Measurements from ENCODE around the gene GH2.

DNA sequence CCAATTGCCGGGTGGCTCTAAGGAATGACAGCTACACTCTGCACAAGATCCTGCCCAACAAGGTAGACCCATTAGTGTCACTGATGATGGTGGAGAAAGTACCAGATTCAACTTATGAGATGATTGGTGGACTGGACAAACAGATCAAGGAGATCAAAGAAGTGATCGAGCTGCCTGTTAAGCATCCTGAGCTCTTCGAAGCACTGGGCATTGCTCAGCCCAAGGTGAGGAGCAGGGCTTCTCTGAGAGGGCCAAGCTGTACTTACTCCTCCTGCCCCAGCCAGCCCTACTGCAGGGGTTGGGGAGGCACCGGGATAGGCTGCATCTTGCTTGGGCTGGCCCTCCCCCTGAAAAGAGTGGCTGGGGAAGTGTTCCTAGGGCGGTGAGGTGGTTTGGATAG, 51.5 kb downstream of the GH2 start:
- TF ChIP-seq, protein P1, sequence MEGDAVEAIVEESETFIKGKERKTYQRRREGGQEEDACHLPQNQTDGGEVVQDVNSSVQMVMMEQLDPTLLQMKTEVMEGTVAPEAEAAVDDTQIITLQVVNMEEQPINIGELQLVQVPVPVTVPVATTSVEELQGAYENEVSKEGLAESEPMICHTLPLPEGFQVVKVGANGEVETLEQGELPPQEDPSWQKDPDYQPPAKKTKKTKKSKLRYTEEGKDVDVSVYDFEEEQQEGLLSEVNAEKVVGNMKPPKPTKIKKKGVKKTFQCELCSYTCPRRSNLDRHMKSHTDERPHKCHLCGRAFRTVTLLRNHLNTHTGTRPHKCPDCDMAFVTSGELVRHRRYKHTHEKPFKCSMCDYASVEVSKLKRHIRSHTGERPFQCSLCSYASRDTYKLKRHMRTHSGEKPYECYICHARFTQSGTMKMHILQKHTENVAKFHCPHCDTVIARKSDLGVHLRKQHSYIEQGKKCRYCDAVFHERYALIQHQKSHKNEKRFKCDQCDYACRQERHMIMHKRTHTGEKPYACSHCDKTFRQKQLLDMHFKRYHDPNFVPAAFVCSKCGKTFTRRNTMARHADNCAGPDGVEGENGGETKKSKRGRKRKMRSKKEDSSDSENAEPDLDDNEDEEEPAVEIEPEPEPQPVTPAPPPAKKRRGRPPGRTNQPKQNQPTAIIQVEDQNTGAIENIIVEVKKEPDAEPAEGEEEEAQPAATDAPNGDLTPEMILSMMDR (IDR thresholded peaks at IDR 0.05; ENCODE audit: low read depth, low read length, missing input control) = no peak
- TF ChIP-seq EGR1 (IDR thresholded peaks at IDR 0.05; ENCODE audit: low read depth in 2 of 2) (no peak), RAD21 (IDR thresholded peaks at IDR 0.05) (no peak), GABPA (IDR thresholded peaks at IDR 0.05 in 1 of 2, conservative IDR thresholded peaks at IDR 0.05 in 1 of 2) (no peak), TAF1 (conservative IDR thresholded peaks at IDR 0.05) (no peak), YY1 (IDR thresholded peaks at IDR 0.05) (no peak), HNF4G (IDR thresholded peaks at IDR 0.05) (no peak)
- TF ChIP-seq, protein P2, sequence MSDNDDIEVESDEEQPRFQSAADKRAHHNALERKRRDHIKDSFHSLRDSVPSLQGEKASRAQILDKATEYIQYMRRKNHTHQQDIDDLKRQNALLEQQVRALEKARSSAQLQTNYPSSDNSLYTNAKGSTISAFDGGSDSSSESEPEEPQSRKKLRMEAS (IDR thresholded peaks at IDR 0.05) = no peak
- TF ChIP-seq, protein P3, sequence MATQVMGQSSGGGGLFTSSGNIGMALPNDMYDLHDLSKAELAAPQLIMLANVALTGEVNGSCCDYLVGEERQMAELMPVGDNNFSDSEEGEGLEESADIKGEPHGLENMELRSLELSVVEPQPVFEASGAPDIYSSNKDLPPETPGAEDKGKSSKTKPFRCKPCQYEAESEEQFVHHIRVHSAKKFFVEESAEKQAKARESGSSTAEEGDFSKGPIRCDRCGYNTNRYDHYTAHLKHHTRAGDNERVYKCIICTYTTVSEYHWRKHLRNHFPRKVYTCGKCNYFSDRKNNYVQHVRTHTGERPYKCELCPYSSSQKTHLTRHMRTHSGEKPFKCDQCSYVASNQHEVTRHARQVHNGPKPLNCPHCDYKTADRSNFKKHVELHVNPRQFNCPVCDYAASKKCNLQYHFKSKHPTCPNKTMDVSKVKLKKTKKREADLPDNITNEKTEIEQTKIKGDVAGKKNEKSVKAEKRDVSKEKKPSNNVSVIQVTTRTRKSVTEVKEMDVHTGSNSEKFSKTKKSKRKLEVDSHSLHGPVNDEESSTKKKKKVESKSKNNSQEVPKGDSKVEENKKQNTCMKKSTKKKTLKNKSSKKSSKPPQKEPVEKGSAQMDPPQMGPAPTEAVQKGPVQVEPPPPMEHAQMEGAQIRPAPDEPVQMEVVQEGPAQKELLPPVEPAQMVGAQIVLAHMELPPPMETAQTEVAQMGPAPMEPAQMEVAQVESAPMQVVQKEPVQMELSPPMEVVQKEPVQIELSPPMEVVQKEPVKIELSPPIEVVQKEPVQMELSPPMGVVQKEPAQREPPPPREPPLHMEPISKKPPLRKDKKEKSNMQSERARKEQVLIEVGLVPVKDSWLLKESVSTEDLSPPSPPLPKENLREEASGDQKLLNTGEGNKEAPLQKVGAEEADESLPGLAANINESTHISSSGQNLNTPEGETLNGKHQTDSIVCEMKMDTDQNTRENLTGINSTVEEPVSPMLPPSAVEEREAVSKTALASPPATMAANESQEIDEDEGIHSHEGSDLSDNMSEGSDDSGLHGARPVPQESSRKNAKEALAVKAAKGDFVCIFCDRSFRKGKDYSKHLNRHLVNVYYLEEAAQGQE (IDR thresholded peaks at IDR 0.05) = no peak
- TF ChIP-seq, protein P4, sequence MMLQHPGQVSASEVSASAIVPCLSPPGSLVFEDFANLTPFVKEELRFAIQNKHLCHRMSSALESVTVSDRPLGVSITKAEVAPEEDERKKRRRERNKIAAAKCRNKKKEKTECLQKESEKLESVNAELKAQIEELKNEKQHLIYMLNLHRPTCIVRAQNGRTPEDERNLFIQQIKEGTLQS (IDR thresholded peaks at IDR 0.05) = no peak

Measured in liver (tissue), 3 donors.